Cardiac muscle cell (in vitro differentiated cells and primary cell): ENCODE measurements around the gene STK10. TPM values are rescaled to one million over a fixed set of nuclear protein-coding genes. Genes with fewer than 3 reads are reported as not detected.

ENCODE experiments used
- DNase-seq, 2 donors: peaks; one replicate each; pipeline versions ENCODE4 v3.0.0 to v3.0.0-alpha.2; 2010 to 2017; ENCODE audit warnings: low read depth in 1 of 2, low spot score in 1 of 2
- H3K27ac ChIP-seq: fragments of 200-600 bp; sonication (generic); 2 replicates; pipeline ENCODE4 v1.5.1; 2016
- H3K27me3 ChIP-seq: fragments of 200-600 bp; sonication (generic); 2 replicates; pipeline ENCODE4 v1.6.0; 2016; ENCODE audit warnings: control low read depth
- H3K36me3 ChIP-seq: fragments of 200-600 bp; sonication (generic); 2 replicates; pipeline ENCODE4 v1.5.1; 2016; ENCODE audit warnings: control low read depth
- H3K4me1 ChIP-seq: fragments of 200-600 bp; sonication (generic); 2 replicates; pipeline ENCODE4 v1.8.1; 2017; ENCODE audit warnings: low read depth, mild to moderate bottlenecking, mixed run types
- H3K4me3 ChIP-seq: fragments of 200-600 bp; sonication (generic); 2 replicates; pipeline ENCODE4 v1.5.1; 2016; ENCODE audit warnings: mild to moderate bottlenecking
- H3K9me3 ChIP-seq: fragments of 200-600 bp; sonication (generic); 2 replicates; pipeline ENCODE4 v1.5.1; 2017; ENCODE audit warnings: low read depth, mild to moderate bottlenecking, control low read depth
- CTCF ChIP-seq: IDR thresholded peaks from 2 replicates; pipeline ENCODE4 v1.5.1; 2012; ENCODE audit warnings: low read depth, mild to moderate bottlenecking, low read length
- polyA plus RNA-seq: library from polyadenylated mRNA; unstranded; fragments of >200 nt; fragmentation: Nextera tagmentation; extraction: Ambion mirVana; gene quantifications from 2 replicates; pipeline ENCODE4 v1.2.1, GENCODE V29; 2016
- total RNA-seq: library from RNA; depleted of rRNA; stranded (reverse); fragments of >200 nt; gene quantifications from 2 replicates; pipeline ENCODE4 v1.2.3, GENCODE V29; 2016

The STK10 gene
- total and polyA plus RNA-seq, 2 experiments from 2014 or later: 10.8 to 16.4 TPM

- no peak overlapping the region for H3K4me3 ChIP-seq
- H3K27me3 ChIP-seq: no peaks in the 10 kb centered on the region
- H3K27ac ChIP-seq: no peak overlapping the region
- H3K4me1 ChIP-seq: peaks cover 7% of the 10 kb centered on the region
- TF ChIP-seq CTCF: no peak
- H3K36me3 ChIP-seq: no peaks in the 10 kb centered on the region
- DNase-seq: no peak
- H3K9me3 ChIP-seq: no peaks in the 10 kb centered on the region
Measured at GRCh38 chr5:172095368-172096206, 92.4 kb downstream of the STK10 start.

GRCh38 chr5:172093965-172094364, 94.1 kb downstream of the STK10 start:
- DNase-seq: peak in 1 of 2 donors; percentile 91
- Histone ChIP-seq H3K27ac (no peak overlapping the region), H3K9me3 (no peaks in the 10 kb centered on the region), H3K27me3 (no peaks in the 10 kb centered on the region), H3K4me1 (peaks cover 7% of the 10 kb centered on the region), H3K4me3 (no peak overlapping the region), H3K36me3 (no peaks in the 10 kb centered on the region)
- peak; percentile 27 for TF ChIP-seq CTCF

- TF ChIP-seq CTCF: no peak
- DNase-seq: no peak
- Histone ChIP-seq H3K27ac (no peak overlapping the region), H3K27me3 (no peaks in the 10 kb centered on the region), H3K4me3 (no peak overlapping the region), H3K9me3 (no peaks in the 10 kb centered on the region), H3K4me1 (peaks cover 7% of the 10 kb centered on the region), H3K36me3 (no peaks in the 10 kb centered on the region)
Measured at GRCh38 chr5:172093559-172093958, 94.5 kb downstream of the STK10 start.

- no peaks in the 10 kb centered on the region for H3K36me3 ChIP-seq
- no peaks in the 10 kb centered on the region for H3K27me3 ChIP-seq
- H3K27ac ChIP-seq: no peak overlapping the region
- no peak for TF ChIP-seq CTCF
- H3K9me3 ChIP-seq: no peaks in the 10 kb centered on the region
- no peak overlapping the region for H3K4me3 ChIP-seq
- peaks cover 7% of the 10 kb centered on the region for H3K4me1 ChIP-seq
- DNase-seq: no peak
Measured at GRCh38 chr5:172091956-172092732, 95.9 kb downstream of the STK10 start.

GRCh38 chr5:172090976-172091547, 97.0 kb downstream of the STK10 start:
- Histone ChIP-seq H3K27me3 (no peaks in the 10 kb centered on the region), H3K36me3 (no peaks in the 10 kb centered on the region), H3K4me3 (no peak overlapping the region), H3K9me3 (no peaks in the 10 kb centered on the region), H3K4me1 (peaks cover 7% of the 10 kb centered on the region), H3K27ac (no peak overlapping the region)
- no peak for DNase-seq
- TF ChIP-seq CTCF: no peak
